Endodermal cell (in vitro differentiated cells): ENCODE measurements around the gene LRRC43. TPM values are rescaled to one million over a fixed set of nuclear protein-coding genes. Genes with fewer than 3 reads are reported as not detected.

ENCODE experiments used
- DNase-seq: peaks from one replicate; pipeline ENCODE4 v3.0.0-alpha.2; 2017
- H3K27ac ChIP-seq: 2 replicates; pipeline ENCODE4 v1.5.1; 2013; ENCODE audit warnings: mild to moderate bottlenecking, low read depth, low read length, moderate library complexity
- H3K27me3 ChIP-seq: 2 replicates; pipeline ENCODE4 v1.6.1; 2013; ENCODE audit warnings: mild to moderate bottlenecking, low read length, moderate library complexity; ENCODE audit not compliant: insufficient read depth, control insufficient read depth, poor library complexity, severe bottlenecking
- H3K36me3 ChIP-seq: 2 replicates; pipeline ENCODE4 v1.7.0; 2013; ENCODE audit warnings: mild to moderate bottlenecking, low read length, moderate library complexity; ENCODE audit not compliant: control insufficient read depth, insufficient read depth
- H3K4me1 ChIP-seq: one replicate; pipeline ENCODE4 v1.7.0; 2013; ENCODE audit warnings: low read length; ENCODE audit not compliant: control insufficient read depth, insufficient read depth
- H3K4me3 ChIP-seq: 2 replicates; pipeline ENCODE4 v1.5.1; 2013; ENCODE audit warnings: mild to moderate bottlenecking, low read length, moderate library complexity
- H3K9ac ChIP-seq: 2 replicates; pipeline ENCODE4 v1.6.1; 2013; ENCODE audit warnings: mild to moderate bottlenecking, low read length, moderate library complexity; ENCODE audit not compliant: poor library complexity, severe bottlenecking; ENCODE audit errors: extremely low read depth
- H3K9me3 ChIP-seq: 2 replicates; pipeline ENCODE4 v1.6.1; 2013; ENCODE audit warnings: mild to moderate bottlenecking, low read length, moderate library complexity; ENCODE audit not compliant: control insufficient read depth
- H3K27ac Mint-ChIP-seq: 2 replicates; pipeline ENCODE4 v1.8.0; 2020; ENCODE audit warnings: mixed read lengths
- H3K27me3 Mint-ChIP-seq: 2 replicates; pipeline ENCODE4 v1.8.0; 2021; ENCODE audit warnings: mild to moderate bottlenecking, mixed read lengths; ENCODE audit not compliant: insufficient read depth
- H3K36me3 Mint-ChIP-seq: 2 replicates; pipeline ENCODE4 v1.8.0; 2020; ENCODE audit warnings: low read depth, mixed read lengths
- H3K4me1 Mint-ChIP-seq: 2 replicates; pipeline ENCODE4 v1.8.0; 2020; ENCODE audit warnings: mixed read lengths
- H3K4me3 Mint-ChIP-seq: 2 replicates; pipeline ENCODE4 v1.8.0; 2020; ENCODE audit warnings: mild to moderate bottlenecking, moderate library complexity, mixed read lengths
- H3K9me3 Mint-ChIP-seq: 2 replicates; pipeline ENCODE4 v1.8.0; 2020; ENCODE audit warnings: mild to moderate bottlenecking, mixed read lengths
- WGBS, 2 experiments: methylation state at CpG; one replicate each; pipeline versions ENCODE4 v1.1.5 to v1.1.7; 2013; ENCODE audit warnings: missing lambda C conversion rate in 2 of 2, mixed read lengths in 1 of 2; ENCODE audit not compliant: insufficient coverage in 1 of 2, insufficient read length in 1 of 2; 5-methylcytosine and 5-hydroxymethylcytosine counted together
- total RNA-seq, 2 donors: library from RNA; stranded (reverse); fragmentation: NEBNext Ultra II Directional in 1 of 2; extraction: Animal tissue kit (Norgen Biotek cat#: 25700) in 1 of 2; gene quantifications; 2 replicates in 1 of 2; 3 replicates in 1 of 2; pipeline ENCODE4 v1.2.1, GENCODE V29; 2021
- TF ChIP-seq, protein P1 (sequence below): fragments of 200-600 bp; sonication (generic); conservative IDR thresholded peaks from 2 replicates; pipeline ENCODE4 v1.5.0; 2021; ENCODE audit warnings: antibody characterized with exemption, mild to moderate bottlenecking

The LRRC43 gene
- total RNA-seq, 2 donors from 2014 or later = 1.5 to 2.4 TPM

DNA sequence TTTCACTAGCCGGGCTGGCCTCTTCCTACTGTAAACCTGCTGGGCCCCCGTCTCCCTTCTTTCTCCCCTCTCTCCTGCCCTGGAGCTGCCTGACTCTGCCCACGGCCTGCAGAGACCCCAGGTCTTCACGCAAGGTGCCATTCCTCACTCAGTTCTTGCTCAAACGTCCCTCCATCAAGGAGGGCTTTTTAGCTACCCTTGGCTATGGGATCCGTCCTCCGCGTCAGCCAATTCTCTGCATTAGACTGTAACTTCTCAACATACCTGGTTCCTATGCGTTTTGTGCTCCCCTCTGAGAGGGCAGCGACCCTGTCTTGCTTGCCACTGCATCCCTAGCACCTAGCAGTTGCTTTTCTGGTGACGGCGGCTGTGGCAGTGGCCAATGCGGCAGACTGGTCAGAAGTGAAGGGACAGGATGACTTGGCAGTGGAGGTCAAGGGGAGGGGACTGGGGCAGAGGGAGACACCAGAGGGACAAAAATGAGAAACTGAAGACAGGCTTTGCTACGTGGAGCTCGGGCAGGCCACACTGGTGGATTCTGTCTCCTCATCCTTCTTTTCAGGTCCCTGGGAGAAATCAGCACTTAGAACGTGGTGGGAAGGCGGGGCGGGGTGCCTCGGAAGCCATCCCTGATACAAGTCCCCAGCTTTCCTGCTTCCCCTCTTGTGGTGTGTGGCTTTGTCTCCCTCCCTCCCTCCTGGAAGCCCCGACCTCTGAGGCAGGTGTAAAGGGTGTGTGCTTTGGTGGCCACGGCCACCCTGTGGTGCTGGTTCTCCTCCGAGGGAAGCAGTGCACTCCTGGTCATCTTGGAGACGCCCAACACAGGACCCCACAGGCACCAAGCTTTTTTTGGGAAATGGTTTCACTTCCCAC lies 22.4 kb downstream of the LRRC43 start:
- Mint-ChIP-seq H3K4me3 (peak overlapping the region; percentile 58), H3K9me3 (no peaks in the 10 kb centered on the region), H3K4me1 (peaks cover 5% of the 10 kb centered on the region), H3K27ac (no peak overlapping the region), H3K27me3 (peaks cover 51% of the 10 kb centered on the region), H3K36me3 (peaks cover 24% of the 10 kb centered on the region)
- peak overlapping the region; percentile 75 for H3K4me3 ChIP-seq
- H3K36me3 ChIP-seq = peaks cover 33% of the 10 kb centered on the region
- no peaks in the 10 kb centered on the region for H3K4me1 ChIP-seq
- H3K9me3 ChIP-seq = no peaks in the 10 kb centered on the region
- peaks cover 17% of the 10 kb centered on the region for H3K27me3 ChIP-seq
- DNase-seq = peak; percentile 77
- 69 to 77% methylated on average over 18 to 23 of the region's 23 CpGs for WGBS, 2 experiments
- H3K9ac ChIP-seq = peak overlapping the region; percentile 15
- H3K27ac ChIP-seq = no peak overlapping the region
- TF ChIP-seq, protein P1, sequence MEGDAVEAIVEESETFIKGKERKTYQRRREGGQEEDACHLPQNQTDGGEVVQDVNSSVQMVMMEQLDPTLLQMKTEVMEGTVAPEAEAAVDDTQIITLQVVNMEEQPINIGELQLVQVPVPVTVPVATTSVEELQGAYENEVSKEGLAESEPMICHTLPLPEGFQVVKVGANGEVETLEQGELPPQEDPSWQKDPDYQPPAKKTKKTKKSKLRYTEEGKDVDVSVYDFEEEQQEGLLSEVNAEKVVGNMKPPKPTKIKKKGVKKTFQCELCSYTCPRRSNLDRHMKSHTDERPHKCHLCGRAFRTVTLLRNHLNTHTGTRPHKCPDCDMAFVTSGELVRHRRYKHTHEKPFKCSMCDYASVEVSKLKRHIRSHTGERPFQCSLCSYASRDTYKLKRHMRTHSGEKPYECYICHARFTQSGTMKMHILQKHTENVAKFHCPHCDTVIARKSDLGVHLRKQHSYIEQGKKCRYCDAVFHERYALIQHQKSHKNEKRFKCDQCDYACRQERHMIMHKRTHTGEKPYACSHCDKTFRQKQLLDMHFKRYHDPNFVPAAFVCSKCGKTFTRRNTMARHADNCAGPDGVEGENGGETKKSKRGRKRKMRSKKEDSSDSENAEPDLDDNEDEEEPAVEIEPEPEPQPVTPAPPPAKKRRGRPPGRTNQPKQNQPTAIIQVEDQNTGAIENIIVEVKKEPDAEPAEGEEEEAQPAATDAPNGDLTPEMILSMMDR = no peak

- H3K27ac Mint-ChIP-seq = no peak overlapping the region
- H3K4me3 Mint-ChIP-seq = no peak overlapping the region
- peaks cover 5% of the 10 kb centered on the region for H3K4me1 Mint-ChIP-seq
- peaks cover 17% of the 10 kb centered on the region for H3K27me3 ChIP-seq
- H3K9me3 ChIP-seq = no peaks in the 10 kb centered on the region
- TF ChIP-seq, protein P1 = no peak
- peak; percentile 68 for DNase-seq
- H3K36me3 Mint-ChIP-seq = peaks cover 30% of the 10 kb centered on the region
- peaks cover 45% of the 10 kb centered on the region for H3K27me3 Mint-ChIP-seq
- H3K9ac ChIP-seq = no peak overlapping the region
- no peaks in the 10 kb centered on the region for H3K4me1 ChIP-seq
- peaks cover 42% of the 10 kb centered on the region for H3K36me3 ChIP-seq
- no peak overlapping the region for H3K27ac ChIP-seq
- H3K4me3 ChIP-seq = no peak overlapping the region
- H3K9me3 Mint-ChIP-seq = no peaks in the 10 kb centered on the region
- 90 to 94% methylated on average over 26 to 27 of the region's 27 CpGs for WGBS, 2 experiments
Observed at GRCh38 chr12:122206111-122206881, 23.4 kb downstream of the LRRC43 start.

DNA sequence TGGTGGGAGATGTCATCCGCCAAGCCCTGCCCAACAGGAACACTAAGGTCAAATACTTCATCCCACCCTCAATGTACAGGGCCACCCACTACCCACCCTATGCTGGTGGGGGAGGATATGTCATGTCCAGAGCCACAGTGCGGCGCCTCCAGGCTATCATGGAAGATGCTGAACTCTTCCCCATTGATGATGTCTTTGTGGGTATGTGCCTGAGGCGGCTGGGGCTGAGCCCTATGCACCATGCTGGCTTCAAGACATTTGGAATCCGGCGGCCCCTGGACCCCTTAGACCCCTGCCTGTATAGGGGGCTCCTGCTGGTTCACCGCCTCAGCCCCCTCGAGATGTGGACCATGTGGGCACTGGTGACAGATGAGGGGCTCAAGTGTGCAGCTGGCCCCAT lies 24.1 kb downstream of the LRRC43 start:
- Mint-ChIP-seq H3K9me3 (no peaks in the 10 kb centered on the region), H3K4me1 (peaks cover 5% of the 10 kb centered on the region), H3K27me3 (peaks cover 38% of the 10 kb centered on the region), H3K36me3 (peaks cover 35% of the 10 kb centered on the region), H3K4me3 (no peak overlapping the region), H3K27ac (no peak overlapping the region)
- no peak overlapping the region for H3K9ac ChIP-seq
- H3K4me3 ChIP-seq = no peak overlapping the region
- 81 to 97% methylated on average over 6 to 7 of the region's 8 CpGs for WGBS, 2 experiments
- H3K36me3 ChIP-seq = peaks cover 49% of the 10 kb centered on the region
- no peaks in the 10 kb centered on the region for H3K4me1 ChIP-seq
- peaks cover 17% of the 10 kb centered on the region for H3K27me3 ChIP-seq
- no peak overlapping the region for H3K27ac ChIP-seq
- no peaks in the 10 kb centered on the region for H3K9me3 ChIP-seq
- DNase-seq = peak; percentile 50
- TF ChIP-seq, protein P1 = no peak
